Measurements from ENCODE around the gene TCERG1L.

DNA sequence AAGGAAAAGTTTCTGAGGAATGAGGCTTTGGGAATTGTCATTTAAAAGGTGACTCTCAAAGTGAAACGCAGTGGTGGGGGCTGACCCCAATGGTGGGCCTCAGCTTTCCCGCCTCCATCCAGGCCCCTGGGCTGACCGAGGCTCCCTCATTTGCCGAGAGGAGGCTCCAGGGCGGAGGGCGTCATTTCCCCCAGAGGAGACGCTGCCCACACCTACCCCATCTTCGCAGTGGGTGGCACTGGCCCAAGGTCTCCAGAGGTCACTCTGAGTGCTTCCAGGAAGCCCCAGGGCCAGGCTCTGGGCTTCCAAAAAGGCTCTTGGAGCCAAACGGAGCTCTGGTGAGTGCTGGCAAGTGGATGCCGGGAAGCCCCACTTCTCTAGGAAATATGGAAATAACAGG lies 38.0 kb downstream of the TCERG1L start:
- TF ChIP-seq, protein P1, sequence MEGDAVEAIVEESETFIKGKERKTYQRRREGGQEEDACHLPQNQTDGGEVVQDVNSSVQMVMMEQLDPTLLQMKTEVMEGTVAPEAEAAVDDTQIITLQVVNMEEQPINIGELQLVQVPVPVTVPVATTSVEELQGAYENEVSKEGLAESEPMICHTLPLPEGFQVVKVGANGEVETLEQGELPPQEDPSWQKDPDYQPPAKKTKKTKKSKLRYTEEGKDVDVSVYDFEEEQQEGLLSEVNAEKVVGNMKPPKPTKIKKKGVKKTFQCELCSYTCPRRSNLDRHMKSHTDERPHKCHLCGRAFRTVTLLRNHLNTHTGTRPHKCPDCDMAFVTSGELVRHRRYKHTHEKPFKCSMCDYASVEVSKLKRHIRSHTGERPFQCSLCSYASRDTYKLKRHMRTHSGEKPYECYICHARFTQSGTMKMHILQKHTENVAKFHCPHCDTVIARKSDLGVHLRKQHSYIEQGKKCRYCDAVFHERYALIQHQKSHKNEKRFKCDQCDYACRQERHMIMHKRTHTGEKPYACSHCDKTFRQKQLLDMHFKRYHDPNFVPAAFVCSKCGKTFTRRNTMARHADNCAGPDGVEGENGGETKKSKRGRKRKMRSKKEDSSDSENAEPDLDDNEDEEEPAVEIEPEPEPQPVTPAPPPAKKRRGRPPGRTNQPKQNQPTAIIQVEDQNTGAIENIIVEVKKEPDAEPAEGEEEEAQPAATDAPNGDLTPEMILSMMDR (IDR thresholded peaks at IDR 0.05), result no peak
- TF ChIP-seq POLR2AphosphoS5 (IDR thresholded peaks at IDR 0.05) (no peak), EP300 (IDR thresholded peaks at IDR 0.05) (no peak), POLR2A (IDR thresholded peaks at IDR 0.05) (no peak)

Data from stomach (tissue), 4 donors.